ENCODE measurements around the gene C1QTNF6.

The C1QTNF6 gene

GRCh38 chr22:37160027-37160426, 28.0 kb downstream of the C1QTNF6 start:
- DNase-seq: no peak

GRCh38 chr22:37158963-37159290, 29.1 kb downstream of the C1QTNF6 start:
- no peak for DNase-seq

GRCh38 chr22:37157516-37158285, 30.3 kb downstream of the C1QTNF6 start:
- no peak for DNase-seq

GRCh38 chr22:37156686-37157435, 31.2 kb downstream of the C1QTNF6 start:
- no peak for DNase-seq

GRCh38 chr22:37155971-37156370, 32.1 kb downstream of the C1QTNF6 start:
- no peak for DNase-seq

- no peak for DNase-seq
Measured at GRCh38 chr22:37154925-37155712, 32.9 kb downstream of the C1QTNF6 start.

GRCh38 chr22:37153901-37154300, 34.1 kb downstream of the C1QTNF6 start:
- no peak for DNase-seq

- DNase-seq: no peak
Measured at GRCh38 chr22:37151401-37151800, 36.6 kb downstream of the C1QTNF6 start.

- no peak for DNase-seq
Measured at GRCh38 chr22:37150701-37151100, 37.3 kb downstream of the C1QTNF6 start.

GRCh38 chr22:37148742-37149665, 39.0 kb downstream of the C1QTNF6 start:
- DNase-seq: no peak

- DNase-seq: no peak
Measured at GRCh38 chr22:37148031-37148651, 39.9 kb downstream of the C1QTNF6 start.

GRCh38 chr22:37147186-37147990, 40.7 kb downstream of the C1QTNF6 start:
- DNase-seq: no peak

- DNase-seq: no peak
Measured at GRCh38 chr22:37146507-37147180, 41.4 kb downstream of the C1QTNF6 start.

GRCh38 chr22:37146051-37146385, 42.0 kb downstream of the C1QTNF6 start:
- no peak for DNase-seq

- DNase-seq: no peak
Measured at GRCh38 chr22:37145180-37146050, 42.6 kb downstream of the C1QTNF6 start.

GRCh38 chr22:37144180-37144554, 43.9 kb downstream of the C1QTNF6 start:
- no peak for DNase-seq

- DNase-seq: no peak
Measured at GRCh38 chr22:37141971-37142370, 46.1 kb downstream of the C1QTNF6 start.

GRCh38 chr22:37141476-37141875, 46.6 kb downstream of the C1QTNF6 start:
- DNase-seq: no peak

GRCh38 chr22:37140686-37141323, 47.2 kb downstream of the C1QTNF6 start:
- DNase-seq: no peak
